Left ventricle myocardium superior (tissue), 1 donor: Measurements from ENCODE around the gene CMTM8. TPM values are rescaled to one million over a fixed set of nuclear protein-coding genes. Genes with fewer than 3 reads are reported as not detected.

Experiments used
- ATAC-seq: fragments of 200-7000 bp; cut with Tn5 transposase; one replicate; pipeline ENCODE4 v1.9.1; 2020; ENCODE audit warnings: mild to moderate bottlenecking, moderate library complexity
- DNase-seq: peaks from one replicate; pipeline ENCODE4 v3.0.0-alpha.2; 2020
- intact Hi-C: fragments of 100-400 bp; cut with micrococcal nuclease; formaldehyde crosslinking; loops from one replicate; pipeline ENCODE4 v1.11.0; 2022
- total RNA-seq: library from RNA; stranded (reverse); fragmentation: NEBNext Ultra II Directional; extraction: Animal tissue kit (Norgen Biotek cat#: 25700); gene quantifications from one replicate; pipeline ENCODE4 v1.2.1, GENCODE V29; 2021
- donor health status: DM: no; HTN: yes; CAD: no; lungs with severe emphysema.

CMTM8 gene
- total RNA-seq, 1 donor from 2014 or later = 3.8 TPM

- intact Hi-C loops = no loop called here
- DNase-seq (no peak), ATAC-seq (no peak)
Observed at GRCh38 chr3:32258869-32259268, 20.4 kb downstream of the CMTM8 start.

- DNase-seq = no peak
- ATAC-seq = no peak
- intact Hi-C loops = no loop called here
Observed at GRCh38 chr3:32261545-32261944, 23.1 kb downstream of the CMTM8 start.

- DNase-seq (no peak), ATAC-seq (no peak)
- intact Hi-C loops = no loop called here
Observed at GRCh38 chr3:32262201-32262600, 23.7 kb downstream of the CMTM8 start.

- intact Hi-C loops = no loop called here
- DNase-seq (no peak), ATAC-seq (no peak)
Observed at GRCh38 chr3:32274306-32274705, 35.8 kb downstream of the CMTM8 start.

- ATAC-seq (no peak), DNase-seq (no peak)
- intact Hi-C loops = no loop called here
Observed at GRCh38 chr3:32275506-32275905, 37.0 kb downstream of the CMTM8 start.

- no peak for ATAC-seq
Observed at GRCh38 chr3:32276279-32276841, 37.9 kb downstream of the CMTM8 start.

GRCh38 chr3:32278714-32279113 is 40.2 kb downstream of the CMTM8 start:
- DNase-seq (no peak), ATAC-seq (no peak)
- intact Hi-C loops = no loop called here

More at GRCh38 chr3:32276279-32276841, 37.9 kb downstream of the CMTM8 start:
- intact Hi-C loops = no loop called here
- DNase-seq = no peak

- DNase-seq (no peak), ATAC-seq (no peak)
Observed at GRCh38 chr3:32280262-32280910, 41.9 kb downstream of the CMTM8 start.

GRCh38 chr3:32281570-32282106 is 43.2 kb downstream of the CMTM8 start:
- intact Hi-C loops = no loop called here
- no peak for ATAC-seq
- DNase-seq = no peak

More at GRCh38 chr3:32280262-32280910, 41.9 kb downstream of the CMTM8 start:
- intact Hi-C loops = no loop called here

- intact Hi-C loops = no loop called here
- DNase-seq (no peak), ATAC-seq (no peak)
Observed at GRCh38 chr3:32282578-32283154, 44.2 kb downstream of the CMTM8 start.

GRCh38 chr3:32283304-32283703 is 44.8 kb downstream of the CMTM8 start:
- DNase-seq (peak; percentile 59), ATAC-seq (peak; percentile 79)
- intact Hi-C loops = no loop called here

- DNase-seq (no peak), ATAC-seq (no peak)
- intact Hi-C loops = no loop called here
Observed at GRCh38 chr3:32284443-32285212, 46.1 kb downstream of the CMTM8 start.

- intact Hi-C loops = no loop called here
Observed at GRCh38 chr3:32285891-32286290, 47.4 kb downstream of the CMTM8 start.

GRCh38 chr3:32288819-32289218 is 50.3 kb downstream of the CMTM8 start:
- no peak for ATAC-seq
- DNase-seq = no peak
- intact Hi-C loops = no loop called here

More at GRCh38 chr3:32285891-32286290, 47.4 kb downstream of the CMTM8 start:
- no peak for DNase-seq
- ATAC-seq = no peak

GRCh38 chr3:32290619-32291018 is 52.1 kb downstream of the CMTM8 start:
- no peak for DNase-seq
- no peak for ATAC-seq
- intact Hi-C loops = no loop called here

- intact Hi-C loops = no loop called here
- DNase-seq = no peak
- no peak for ATAC-seq
Observed at GRCh38 chr3:32292085-32292796, 53.8 kb downstream of the CMTM8 start.

- intact Hi-C loops = no loop called here
- no peak for DNase-seq
- ATAC-seq = no peak
Observed at GRCh38 chr3:32293903-32294302, 55.4 kb downstream of the CMTM8 start.

GRCh38 chr3:32296251-32297204 is 58.0 kb downstream of the CMTM8 start:
- ATAC-seq (peak; percentile 85), DNase-seq (peak; percentile 48)
- intact Hi-C loops = no loop called here
